Measurements from ENCODE around the gene EPHA2.

- TF ChIP-seq CTCF (IDR thresholded peaks at IDR 0.05; ENCODE audit: low read depth, low read length, missing input control) = no peak
- no peak for TF ChIP-seq SP1 (IDR thresholded peaks at IDR 0.05)
Observed at GRCh38 chr1:16140068-16140596, 15.7 kb downstream of the EPHA2 start.

All from liver (tissue), 3 donors.